Activated CD4-positive, alpha-beta T cell treated with anti-CD3 and anti-CD28 coated beads, Interleukin-2, Interleukin-4, amounts not matched to agents 100 ng/mL and 50 ng/mL, durations not matched to agents 16 hours and 8 hours (primary cell): ENCODE results near the gene APOL4.
"Not testable (repeated sequence)": the region's sequence is repeated elsewhere in the genome, so short reads cannot be mapped to it uniquely, and the experiment has no call there.

ENCODE experiments used
- DNase-seq: peaks from one replicate; pipeline ENCODE4 v3.0.0-alpha.2; 2020; ENCODE audit warnings: low spot score

The APOL4 gene

GRCh38 chr22:36231051-36231450 lies 29.4 kb upstream of the APOL4 start:
- DNase-seq: not testable (repeated sequence)

GRCh38 chr22:36229649-36230048 lies 28.0 kb upstream of the APOL4 start:
- not testable (repeated sequence) for DNase-seq

- DNase-seq: no peak
Measured at GRCh38 chr22:36228944-36229343, 27.3 kb upstream of the APOL4 start.

GRCh38 chr22:36228369-36228768 lies 26.8 kb upstream of the APOL4 start:
- DNase-seq: not testable (repeated sequence)

- no peak for DNase-seq
Measured at GRCh38 chr22:36227806-36228205, 26.2 kb upstream of the APOL4 start.

- DNase-seq: no peak
Measured at GRCh38 chr22:36227396-36227795, 25.8 kb upstream of the APOL4 start.

GRCh38 chr22:36226189-36226588 lies 24.6 kb upstream of the APOL4 start:
- DNase-seq: no peak

- no peak for DNase-seq
Measured at GRCh38 chr22:36225333-36225922, 23.8 kb upstream of the APOL4 start.

- DNase-seq: no peak
Measured at GRCh38 chr22:36224245-36224644, 22.6 kb upstream of the APOL4 start.

- no peak for DNase-seq
Measured at GRCh38 chr22:36223504-36223903, 21.9 kb upstream of the APOL4 start.

GRCh38 chr22:36222887-36223450 lies 21.4 kb upstream of the APOL4 start:
- no peak for DNase-seq

GRCh38 chr22:36221799-36222751 lies 20.5 kb upstream of the APOL4 start:
- DNase-seq: peak; percentile 53

- DNase-seq: no peak
Measured at GRCh38 chr22:36220451-36220921, 18.9 kb upstream of the APOL4 start.

GRCh38 chr22:36218648-36219193 lies 17.1 kb upstream of the APOL4 start:
- no peak for DNase-seq

- DNase-seq: no peak
Measured at GRCh38 chr22:36215981-36216380, 14.4 kb upstream of the APOL4 start.

GRCh38 chr22:36213586-36213985 lies 12.0 kb upstream of the APOL4 start:
- no peak for DNase-seq

- no peak for DNase-seq
Measured at GRCh38 chr22:36212901-36213300, 11.3 kb upstream of the APOL4 start.

GRCh38 chr22:36211237-36211861 lies 9.7 kb upstream of the APOL4 start:
- DNase-seq: no peak

GRCh38 chr22:36210224-36210623 lies 8.6 kb upstream of the APOL4 start:
- DNase-seq: no peak

GRCh38 chr22:36209488-36209908 lies 7.9 kb upstream of the APOL4 start:
- not testable (repeated sequence) for DNase-seq

GRCh38 chr22:36208914-36209313 lies 7.3 kb upstream of the APOL4 start:
- no peak for DNase-seq

- DNase-seq: no peak
Measured at GRCh38 chr22:36208162-36208765, 6.7 kb upstream of the APOL4 start.
